Measurements from ENCODE around the gene CCDC192. TPM values are rescaled to one million over a fixed set of nuclear protein-coding genes. Genes with fewer than 3 reads are reported as not detected.

The CCDC192 gene
- total RNA-seq, 1 donor from 2014 or later: not detected

GRCh38 chr5:127960270-127960691 lies 257.1 kb downstream of the CCDC192 start:
- DNase-seq: no peak

GRCh38 chr5:127961006-127961762 lies 258.0 kb downstream of the CCDC192 start:
- no peak for DNase-seq

- no peak for DNase-seq
Observed at GRCh38 chr5:127961763-127962145, 258.6 kb downstream of the CCDC192 start.

DNA sequence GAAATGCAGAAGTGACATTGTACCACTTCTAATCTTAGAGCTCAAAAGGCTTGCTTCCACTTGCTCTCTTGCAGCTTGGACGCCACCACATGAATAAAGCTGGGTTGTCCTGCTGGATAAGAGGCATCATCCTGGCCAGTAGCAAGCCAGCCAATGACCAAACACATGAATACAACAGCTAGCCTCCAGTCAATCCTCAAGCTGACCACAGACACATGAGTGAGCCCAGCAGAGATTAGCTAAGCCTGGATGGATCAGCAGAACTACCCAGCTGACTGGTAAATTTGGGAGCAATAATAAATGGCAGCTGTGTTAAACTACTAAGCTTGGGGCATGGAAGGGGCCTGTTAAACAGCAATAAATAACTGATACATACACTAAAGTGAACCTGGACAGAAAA lies 259.3 kb downstream of the CCDC192 start:
- DNase-seq: no peak

DNA sequence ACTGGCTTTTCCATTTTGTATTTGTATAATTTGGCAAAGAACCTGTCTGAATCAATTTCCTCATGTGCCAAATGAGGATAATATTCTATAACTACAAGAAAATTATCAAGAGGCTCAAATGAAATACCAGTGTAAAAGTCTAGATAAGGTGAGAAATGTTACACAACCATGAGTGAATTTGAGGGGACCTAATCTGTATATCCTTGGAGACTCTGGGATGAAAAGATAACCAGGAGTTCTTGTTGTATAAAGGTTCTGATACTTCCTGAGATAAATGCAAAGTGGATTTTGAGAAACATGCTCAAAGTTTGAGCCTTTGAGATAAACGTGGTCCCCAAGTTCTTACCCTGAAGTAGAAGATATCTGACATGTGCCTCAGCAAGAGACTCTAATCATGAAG lies 260.0 kb downstream of the CCDC192 start:
- DNase-seq: no peak

DNA sequence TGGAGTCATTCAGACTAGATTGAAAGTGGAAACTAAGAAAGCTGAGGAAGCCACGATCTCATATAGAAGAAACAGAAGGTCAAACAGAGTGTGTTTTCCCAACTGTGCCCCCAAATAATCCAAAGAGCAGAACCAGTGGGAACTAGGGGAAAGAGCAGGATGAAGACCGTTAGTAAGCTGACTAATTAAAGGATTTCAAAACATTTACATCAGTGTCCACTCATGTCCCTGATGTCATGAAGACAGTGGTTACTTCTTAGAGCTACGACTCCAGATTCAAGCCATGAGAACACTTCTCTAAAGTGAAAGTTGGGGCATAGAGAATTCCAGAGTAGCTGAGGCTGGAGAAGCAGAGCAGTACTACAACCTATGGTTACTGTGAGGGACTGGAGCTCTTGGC lies 260.7 kb downstream of the CCDC192 start:
- no peak for DNase-seq

- no peak for DNase-seq
Observed at GRCh38 chr5:127967323-127967982, 264.3 kb downstream of the CCDC192 start.

- DNase-seq: no peak
Observed at GRCh38 chr5:127967983-127968592, 264.9 kb downstream of the CCDC192 start.

DNA sequence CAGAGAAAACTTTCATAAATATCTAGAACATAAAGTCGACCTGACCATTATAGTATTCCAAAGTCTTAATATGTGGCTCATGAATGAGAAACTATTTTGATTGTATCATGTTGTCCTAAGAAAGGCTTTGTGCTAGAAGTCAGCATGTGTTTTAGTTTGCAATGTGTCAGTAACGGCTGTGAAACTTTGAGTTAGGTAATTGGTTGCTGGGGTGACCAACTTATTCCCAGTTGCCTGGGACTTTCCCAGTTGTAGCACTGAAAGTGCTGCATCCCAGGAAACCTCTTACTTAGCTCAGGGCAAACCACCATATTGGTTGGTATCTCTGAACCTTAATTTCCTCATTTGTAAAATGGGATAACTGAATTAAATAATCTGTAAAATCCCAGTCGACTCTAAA lies 265.8 kb downstream of the CCDC192 start:
- DNase-seq: no peak

DNA sequence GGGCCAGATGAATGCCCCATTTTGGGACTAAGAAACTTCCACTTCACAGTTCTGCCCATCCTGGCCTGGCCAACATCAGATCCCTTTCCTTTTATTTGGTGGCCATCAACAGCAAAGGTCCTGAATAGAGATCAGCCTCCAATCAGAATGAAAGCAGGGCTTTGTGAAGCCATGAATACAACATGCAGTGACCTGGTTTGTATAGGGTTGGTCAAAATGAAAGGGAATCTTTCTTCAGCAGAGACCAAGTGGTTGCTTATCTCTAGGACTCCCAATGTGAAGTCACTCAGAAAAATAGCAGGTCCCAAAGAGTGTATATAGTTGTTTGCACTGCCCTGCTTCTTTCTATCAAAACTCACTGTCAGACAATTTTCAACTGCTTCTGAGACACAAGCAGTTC lies 266.5 kb downstream of the CCDC192 start:
- DNase-seq: no peak

DNA sequence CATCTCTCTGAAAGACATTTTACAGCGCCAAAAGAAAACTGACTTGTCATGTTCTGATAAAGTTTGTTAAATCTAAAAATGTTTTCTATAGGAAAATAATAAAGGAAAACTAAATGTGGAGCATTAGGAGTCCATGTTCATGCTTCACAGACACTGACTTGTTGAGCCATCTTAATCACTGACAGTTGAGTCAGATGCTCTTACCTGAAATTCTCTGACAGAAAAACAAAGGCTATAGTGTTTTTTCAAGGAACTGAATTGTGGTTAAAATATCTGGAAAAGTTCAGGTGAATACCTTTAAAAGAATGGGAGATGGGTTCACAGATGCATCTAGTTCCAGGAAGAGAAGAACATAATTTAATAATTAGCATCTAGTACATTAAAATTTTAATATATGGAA lies 266.9 kb downstream of the CCDC192 start:
- no peak for DNase-seq

GRCh38 chr5:127970854-127971425 lies 267.7 kb downstream of the CCDC192 start:
- no peak for DNase-seq

GRCh38 chr5:127975961-127976360 lies 272.8 kb downstream of the CCDC192 start:
- DNase-seq: no peak

DNA sequence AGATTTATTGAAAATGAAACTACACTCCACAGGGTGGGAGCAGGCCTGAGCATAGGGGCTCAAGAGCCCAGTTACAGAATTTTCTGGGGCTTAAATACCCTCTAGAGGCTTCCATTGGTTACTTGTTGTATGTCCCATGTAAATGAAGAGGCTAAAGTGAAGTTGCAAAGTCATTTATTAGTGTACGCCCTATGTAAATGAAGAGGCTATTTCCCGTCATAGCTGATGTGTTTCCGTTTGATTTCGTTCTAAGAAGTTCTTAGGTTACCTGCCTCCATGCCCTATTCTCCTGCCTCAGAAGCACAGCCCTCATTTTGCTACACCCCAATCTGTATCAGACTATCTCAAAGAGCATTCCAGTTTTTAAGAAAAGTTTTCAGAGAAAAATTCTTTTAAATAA lies 273.3 kb downstream of the CCDC192 start:
- DNase-seq: no peak

- DNase-seq: no peak
Observed at GRCh38 chr5:127976991-127977717, 274.0 kb downstream of the CCDC192 start.

DNA sequence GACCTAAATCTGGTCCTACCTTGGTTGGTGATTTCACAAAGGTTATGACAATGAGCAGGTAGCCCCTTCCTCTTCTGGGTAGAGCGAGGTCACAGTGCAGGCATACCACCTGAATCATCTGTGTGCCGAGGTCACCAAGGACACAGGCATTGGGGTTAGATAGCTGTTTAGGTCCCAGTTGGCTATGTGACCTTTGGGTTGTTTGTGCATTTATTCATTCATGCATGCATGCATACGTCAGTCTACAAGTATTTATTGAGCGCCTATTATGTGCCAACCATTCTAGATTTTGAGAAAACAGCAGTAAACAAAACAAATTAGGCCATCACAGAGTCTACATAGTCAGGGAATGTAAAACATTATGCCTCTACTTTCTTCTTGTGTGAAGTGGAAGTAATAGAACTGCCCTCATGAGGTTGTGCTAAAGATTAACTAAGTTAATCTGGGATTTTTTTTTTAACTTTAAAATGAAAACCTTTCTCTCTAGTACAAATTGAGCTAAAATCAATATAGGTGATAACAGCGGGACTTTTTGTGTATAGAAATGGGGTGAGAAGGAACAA lies 275.6 kb downstream of the CCDC192 start:
- DNase-seq: no peak

DNA sequence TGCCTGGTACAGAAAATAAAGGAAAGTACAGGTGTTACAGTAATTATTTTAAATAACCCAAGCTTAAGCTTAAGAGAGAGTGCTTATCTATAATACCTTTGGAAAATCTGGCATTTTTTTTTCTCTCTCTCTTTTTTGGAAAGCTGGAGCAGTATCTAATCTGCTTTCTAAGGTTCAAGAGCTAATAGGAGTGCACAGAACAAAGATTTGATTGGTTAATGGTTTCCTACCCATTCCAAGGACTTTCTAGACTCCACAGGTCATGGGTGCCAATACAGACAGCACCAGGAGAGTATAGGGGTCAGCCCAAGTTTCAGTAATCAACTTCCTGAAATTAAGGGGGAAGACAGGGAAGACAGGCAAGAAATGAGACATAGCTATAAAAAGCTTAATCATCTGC lies 276.3 kb downstream of the CCDC192 start:
- DNase-seq: no peak

- no peak for DNase-seq
Observed at GRCh38 chr5:127980843-127981242, 277.7 kb downstream of the CCDC192 start.

- DNase-seq: no peak
Observed at GRCh38 chr5:127981498-127981897, 278.3 kb downstream of the CCDC192 start.

DNA sequence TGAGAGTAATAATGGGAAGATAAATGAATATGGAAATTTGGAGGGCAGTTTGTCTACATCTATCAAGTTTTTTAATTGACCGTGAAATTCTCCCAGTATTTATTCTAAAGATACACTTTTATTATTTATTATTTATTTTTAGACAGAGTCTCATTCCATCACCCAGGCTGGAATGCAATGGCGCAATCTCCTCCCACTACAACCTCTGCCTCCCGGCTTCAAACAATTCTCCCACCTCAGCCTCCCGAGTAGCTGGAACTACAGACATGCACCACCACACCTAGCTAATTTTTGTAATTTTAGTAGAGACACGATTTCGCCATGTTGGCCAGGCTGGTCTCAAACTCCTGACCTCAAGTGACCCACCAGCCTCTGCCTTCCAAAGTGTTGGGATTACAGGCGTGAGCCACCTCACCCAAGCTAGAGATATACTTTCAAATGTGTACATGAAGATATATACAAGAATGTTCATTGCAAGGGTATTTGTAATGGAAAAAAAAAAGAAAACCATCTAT lies 282.7 kb downstream of the CCDC192 start:
- no peak for DNase-seq

DNA sequence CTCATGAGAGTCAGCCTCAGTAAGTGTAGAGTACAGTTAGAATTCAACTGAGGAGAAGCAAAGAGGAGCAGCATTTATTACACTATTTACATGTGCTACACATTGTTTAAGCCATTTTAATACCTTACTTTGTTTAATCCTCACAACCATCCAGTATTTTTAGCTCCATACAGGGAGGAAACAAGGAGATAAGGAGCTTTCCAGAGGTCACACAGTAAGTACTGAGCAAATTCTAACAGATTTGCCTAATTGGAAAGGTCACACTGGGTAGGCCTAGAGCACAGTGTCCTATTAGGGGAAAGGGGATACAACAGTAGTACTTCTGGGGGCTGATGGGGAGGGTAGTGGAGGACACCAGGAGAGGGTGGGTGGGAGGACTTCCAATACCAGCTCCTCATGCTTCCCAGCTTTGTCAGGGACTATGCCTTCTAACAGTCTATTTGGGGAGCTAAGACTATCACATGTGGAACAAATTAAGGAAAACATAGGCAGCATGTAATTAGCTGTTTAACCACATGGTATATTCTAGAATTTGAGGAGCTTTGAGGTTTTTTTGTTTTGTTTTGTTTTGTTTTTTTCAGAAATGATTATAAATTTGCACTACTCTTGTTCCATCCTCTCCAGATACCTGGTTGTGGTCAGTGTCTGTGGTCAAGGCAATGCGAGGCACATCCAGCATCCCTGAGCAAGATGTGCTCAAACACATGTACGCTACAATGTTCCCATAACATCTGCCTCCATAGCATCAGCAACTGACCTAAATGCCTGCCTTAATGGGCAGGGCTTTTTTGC lies 284.4 kb downstream of the CCDC192 start:
- DNase-seq: no peak

Measured in occipital lobe (tissue), 2 donors.